Dermis blood vessel endothelial cell (primary cell): ENCODE results near the gene PEX3. TPM values are rescaled to one million over a fixed set of nuclear protein-coding genes. Genes with fewer than 3 reads are reported as not detected.
"Not testable (repeated sequence)": the region's sequence is repeated elsewhere in the genome, so short reads cannot be mapped to it uniquely, and the experiment has no call there.

Experiments used
- DNase-seq: peaks from one replicate; pipeline ENCODE4 v3.0.0; 2010
- total RNA-seq: library from RNA; depleted of rRNA; stranded (reverse); fragments of >200 nt; gene quantifications from 2 replicates; pipeline ENCODE4 v1.2.3, GENCODE V29; 2014

PEX3 gene
- total RNA-seq, 1 donor from 2014 or later, result 15.1 TPM

GRCh38 chr6:143449082-143449713 lies 1.4 kb upstream of the PEX3 start:
- DNase-seq, result no peak

GRCh38 chr6:143449714-143450452 lies 722 bp upstream of the PEX3 start:
- DNase-seq, result peak; percentile 50

GRCh38 chr6:143451531-143451930 lies 926 bp downstream of the PEX3 start:
- DNase-seq, result no peak

- no peak for DNase-seq
Measured at GRCh38 chr6:143457563-143458359, 7.2 kb downstream of the PEX3 start.

GRCh38 chr6:143465546-143465945 lies 14.9 kb downstream of the PEX3 start:
- no peak for DNase-seq

GRCh38 chr6:143468026-143468425 lies 17.4 kb downstream of the PEX3 start:
- DNase-seq, result no peak

GRCh38 chr6:143468823-143469222 lies 18.2 kb downstream of the PEX3 start:
- DNase-seq, result not testable (repeated sequence)

GRCh38 chr6:143471822-143472221 lies 21.2 kb downstream of the PEX3 start:
- no peak for DNase-seq

- DNase-seq, result no peak
Measured at GRCh38 chr6:143476545-143476944, 25.9 kb downstream of the PEX3 start.

- DNase-seq, result no peak
Measured at GRCh38 chr6:143478479-143479062, 28.0 kb downstream of the PEX3 start.

- no peak for DNase-seq
Measured at GRCh38 chr6:143482593-143482992, 32.0 kb downstream of the PEX3 start.

GRCh38 chr6:143485967-143486366 lies 35.4 kb downstream of the PEX3 start:
- no peak for DNase-seq

- no peak for DNase-seq
Measured at GRCh38 chr6:143486752-143487151, 36.1 kb downstream of the PEX3 start.

GRCh38 chr6:143490244-143490643 lies 39.6 kb downstream of the PEX3 start:
- no peak for DNase-seq

GRCh38 chr6:143490775-143491174 lies 40.2 kb downstream of the PEX3 start:
- DNase-seq, result no peak

- no peak for DNase-seq
Measured at GRCh38 chr6:143496974-143497373, 46.4 kb downstream of the PEX3 start.

- DNase-seq, result no peak
Measured at GRCh38 chr6:143498428-143498827, 47.8 kb downstream of the PEX3 start.

GRCh38 chr6:143501851-143502250 lies 51.2 kb downstream of the PEX3 start:
- peak; percentile 17 for DNase-seq

- DNase-seq, result no peak
Measured at GRCh38 chr6:143504369-143504768, 53.8 kb downstream of the PEX3 start.

- no peak for DNase-seq
Measured at GRCh38 chr6:143505111-143505510, 54.5 kb downstream of the PEX3 start.

GRCh38 chr6:143505537-143505936 lies 54.9 kb downstream of the PEX3 start:
- no peak for DNase-seq

- DNase-seq, result no peak
Measured at GRCh38 chr6:143506199-143506598, 55.6 kb downstream of the PEX3 start.

GRCh38 chr6:143506620-143507019 lies 56.0 kb downstream of the PEX3 start:
- DNase-seq, result no peak
